NCI-H187 treated with DMSO at 0.1 percent for 48 hours (cell line): Measurements from ENCODE around the gene GTF2F1.
"Not testable (repeated sequence)": the region's sequence is repeated elsewhere in the genome, so short reads cannot be mapped to it uniquely, and the experiment has no call there.

Experiments
- DNase-seq: peaks from one replicate; lab custom pipeline; 2025; lab: John Stamatoyannopoulos, UW

GTF2F1 gene

DNA sequence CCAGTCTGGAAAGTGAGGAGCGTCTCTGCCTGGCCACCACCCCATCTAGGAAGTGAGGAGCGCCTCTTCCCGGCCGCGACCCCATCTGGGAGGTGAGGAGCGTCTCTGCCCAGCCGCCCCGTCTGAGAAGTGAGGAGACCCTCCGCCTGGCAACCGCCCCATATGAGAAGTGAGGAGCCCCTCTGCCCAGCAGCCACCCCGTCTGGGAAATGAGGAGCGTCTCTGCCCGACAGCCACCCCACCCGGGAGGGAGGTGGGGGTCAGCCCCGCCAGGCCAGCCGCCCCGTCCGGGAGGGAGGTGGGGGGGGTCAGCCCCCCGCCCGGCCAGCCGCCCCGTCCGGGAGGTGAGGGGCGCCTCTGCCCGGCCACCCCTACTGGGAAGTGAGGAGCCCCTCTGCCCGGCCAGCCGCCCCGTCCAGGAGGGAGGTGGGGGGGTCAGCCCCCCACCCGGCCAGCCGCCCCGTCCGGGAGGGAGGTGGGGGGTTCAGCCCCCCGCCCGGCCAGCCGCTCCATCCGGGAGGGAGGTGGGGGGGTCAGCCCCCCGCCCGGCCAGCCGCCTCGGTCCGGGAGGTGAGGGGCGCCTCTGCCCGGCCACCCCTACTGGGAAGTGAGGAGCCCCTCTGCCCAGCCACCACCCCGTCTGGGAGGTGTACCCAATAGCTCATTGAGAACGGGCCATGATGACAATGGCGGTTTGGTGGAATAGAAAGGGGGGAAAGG, 37.5 kb downstream of the GTF2F1 start:
- DNase-seq: not testable (repeated sequence)

DNA sequence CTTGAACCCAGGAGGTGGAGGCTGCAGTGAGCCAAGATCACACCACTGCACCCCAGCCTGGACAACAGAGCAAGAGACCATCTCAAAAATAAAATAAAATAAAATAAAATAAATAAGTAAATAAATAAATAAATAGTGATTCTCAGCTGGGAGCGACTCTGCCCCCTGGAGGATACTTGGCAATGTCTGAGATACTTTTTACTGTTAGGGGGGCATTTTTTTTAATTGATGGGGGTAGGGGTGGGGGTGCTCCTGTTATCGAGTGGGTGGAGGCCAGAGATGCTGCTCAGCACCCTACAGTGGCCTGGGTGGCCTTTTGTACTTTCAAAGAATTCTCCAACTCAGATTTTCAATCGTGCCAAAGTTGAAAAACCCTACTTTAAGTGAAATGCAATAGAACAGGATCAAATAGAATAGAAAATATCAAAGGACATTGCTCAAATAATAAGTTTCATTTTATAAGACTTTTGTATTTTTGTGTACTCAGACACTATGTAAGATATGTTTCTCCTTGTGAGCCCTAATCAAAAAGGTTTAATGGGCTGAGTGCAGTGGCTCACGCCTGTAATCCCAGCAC, 38.8 kb downstream of the GTF2F1 start:
- DNase-seq: no peak

DNA sequence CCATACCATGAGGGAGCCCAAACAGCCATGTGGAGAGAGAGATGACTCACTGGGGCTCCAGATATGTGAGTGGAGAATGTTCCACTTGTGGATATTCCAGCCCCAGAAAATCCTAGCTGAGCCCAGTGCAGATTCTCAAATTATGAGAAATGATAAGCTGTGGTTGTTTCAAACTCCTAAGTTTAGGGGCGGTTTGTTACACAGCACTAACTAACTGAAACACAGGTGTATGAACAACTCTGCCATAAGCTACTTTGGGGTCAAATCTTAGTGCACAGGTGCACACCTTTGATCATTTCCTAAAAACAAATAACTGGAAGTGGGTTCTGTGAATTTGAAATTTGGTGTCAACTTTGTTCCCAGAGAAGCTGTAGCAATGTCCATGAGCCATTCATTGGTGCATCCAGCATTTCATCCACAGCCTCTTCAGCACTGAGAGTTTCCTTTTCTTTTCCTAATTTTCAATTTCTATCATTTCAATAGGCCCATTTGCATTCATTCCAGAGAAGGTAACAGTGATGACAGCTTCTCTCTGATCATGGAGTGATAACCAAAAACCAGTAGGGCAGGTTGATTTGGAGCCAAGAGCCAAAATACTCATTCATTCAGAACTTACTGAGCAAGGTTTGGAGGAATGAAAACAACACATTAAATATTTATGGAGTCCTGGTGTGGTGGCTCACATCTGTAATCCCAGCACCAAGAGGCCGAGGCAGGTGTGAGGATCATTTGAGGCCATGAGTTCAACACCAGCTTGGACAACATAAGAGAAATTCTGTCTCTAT, 40.4 kb downstream of the GTF2F1 start:
- no peak for DNase-seq

DNA sequence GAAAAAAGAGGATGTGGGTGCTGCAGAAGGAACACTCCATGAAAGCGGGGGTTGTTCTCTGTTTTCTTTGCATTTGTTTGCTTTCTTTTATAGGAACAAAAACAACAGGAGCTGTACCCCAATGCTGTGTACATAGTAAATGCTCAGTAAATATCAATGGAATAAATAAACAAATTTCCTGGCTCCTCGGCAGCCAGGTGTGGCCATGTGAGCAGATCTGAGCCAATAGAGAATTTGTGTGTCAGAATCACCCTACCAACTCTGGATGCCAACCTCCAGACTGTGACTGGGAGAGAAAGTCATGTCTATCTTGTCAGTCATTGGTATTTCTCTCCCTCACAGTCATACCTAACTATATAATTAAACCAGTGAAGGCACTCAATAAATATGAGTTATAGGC, 42.3 kb downstream of the GTF2F1 start:
- DNase-seq: no peak

DNA sequence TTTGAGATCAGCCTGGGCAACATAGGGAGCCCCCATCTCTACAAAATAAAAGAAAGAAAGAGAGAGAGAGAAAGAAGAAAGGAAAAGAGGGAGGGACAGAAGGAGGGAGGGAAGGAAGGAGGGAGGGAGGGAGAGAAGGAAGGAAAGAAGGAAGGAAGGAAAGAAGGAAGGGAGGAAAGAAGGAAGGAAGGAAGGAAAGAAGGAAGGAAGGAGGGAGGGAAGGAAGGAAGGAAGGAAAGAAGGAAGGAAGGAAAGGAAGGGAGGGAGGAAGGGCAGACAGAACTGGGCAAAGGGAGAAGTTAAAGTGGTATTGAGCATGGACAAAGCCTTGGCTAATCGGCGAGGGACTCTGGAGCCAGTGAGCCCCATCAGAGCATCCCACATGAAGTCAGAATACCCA, 43.7 kb downstream of the GTF2F1 start:
- DNase-seq: not testable (repeated sequence)

DNA sequence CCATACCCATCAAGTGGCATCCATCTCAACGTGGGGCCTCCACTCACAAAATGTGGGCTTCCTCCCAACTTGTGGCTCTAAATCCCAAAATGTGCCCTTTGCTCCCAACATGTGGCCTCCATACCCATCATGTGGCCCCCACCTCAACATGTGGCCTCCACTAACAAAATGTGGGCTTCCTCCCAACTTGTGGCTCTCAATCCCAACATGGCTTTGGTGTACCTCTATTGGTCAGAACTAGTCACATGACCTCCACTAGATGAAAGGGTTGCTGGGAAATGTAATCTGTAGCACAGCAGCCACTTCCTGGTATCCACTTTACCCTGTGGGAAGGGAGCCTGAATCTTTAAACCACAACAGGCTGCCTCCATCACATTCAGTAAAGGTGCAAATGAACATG, 49.5 kb downstream of the GTF2F1 start:
- DNase-seq: no peak

DNA sequence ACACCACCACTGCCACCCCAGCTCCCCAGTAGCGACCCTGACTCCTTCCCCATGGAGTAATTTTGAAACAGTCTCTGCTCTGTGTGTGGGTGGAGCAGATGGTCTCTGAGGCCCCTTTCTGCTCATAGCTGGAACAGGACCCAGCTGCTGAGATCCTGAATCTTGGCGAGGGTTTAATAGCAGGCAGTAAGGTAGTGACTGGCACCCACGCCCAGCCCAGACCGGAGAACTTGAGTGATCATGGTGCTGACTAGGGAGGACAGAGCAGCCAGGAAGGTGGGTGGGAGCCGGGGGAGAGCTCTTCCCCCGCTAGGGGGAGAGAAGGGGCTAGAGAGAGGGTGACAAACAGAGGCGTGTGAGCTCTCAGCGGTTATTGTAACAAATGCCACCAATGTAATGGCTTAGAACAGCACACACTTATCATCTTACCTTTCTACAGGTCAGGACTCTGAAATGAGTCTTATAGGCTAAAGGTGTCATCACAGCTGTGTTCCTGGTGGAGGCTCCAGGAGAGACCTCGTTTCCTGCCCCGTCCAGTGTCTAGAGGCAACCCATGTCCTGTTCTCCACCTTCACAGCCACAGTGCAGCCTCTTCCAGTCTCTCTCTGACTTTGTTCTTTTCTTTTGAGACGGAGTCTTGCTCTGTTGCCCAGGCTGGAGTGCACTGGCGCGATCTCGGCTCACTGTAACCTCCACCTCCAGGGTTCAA, 52.3 kb downstream of the GTF2F1 start:
- DNase-seq: no peak

DNA sequence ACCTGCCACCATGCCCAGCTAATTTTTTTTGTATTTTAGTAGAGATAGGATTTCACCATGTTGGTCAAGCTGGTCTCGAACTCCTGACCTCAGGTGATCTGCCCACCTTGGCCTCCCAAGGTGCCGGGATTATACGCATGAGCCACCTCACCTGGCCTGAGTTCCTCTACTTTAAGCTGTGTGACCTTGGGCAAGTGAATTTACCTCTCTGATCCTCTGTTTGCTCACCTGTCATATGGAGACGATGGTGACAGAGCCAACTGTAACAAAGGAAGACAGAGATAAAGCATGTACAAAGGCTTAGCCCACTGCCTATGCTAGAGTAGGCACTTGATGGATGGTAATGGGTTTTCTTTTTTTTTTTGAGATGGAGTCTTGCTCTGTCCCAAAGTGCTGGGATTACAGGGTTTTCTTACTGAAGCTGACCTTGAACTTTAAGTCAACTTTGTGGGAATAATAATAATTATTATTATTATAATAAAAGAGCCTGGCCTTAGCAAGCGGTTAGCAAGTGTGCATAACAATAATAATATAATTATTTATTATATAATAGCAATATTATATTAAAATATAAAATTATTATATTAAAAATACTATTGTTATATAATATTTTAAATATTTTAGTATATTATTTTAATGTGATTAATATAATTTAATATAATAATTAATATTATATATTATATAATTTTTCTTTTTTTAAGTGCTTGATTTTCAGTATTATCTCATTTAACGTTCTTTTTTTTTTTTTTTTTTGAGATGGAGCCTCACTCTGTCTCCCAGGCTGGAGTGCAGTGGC, 58.3 kb downstream of the GTF2F1 start:
- DNase-seq: no peak

DNA sequence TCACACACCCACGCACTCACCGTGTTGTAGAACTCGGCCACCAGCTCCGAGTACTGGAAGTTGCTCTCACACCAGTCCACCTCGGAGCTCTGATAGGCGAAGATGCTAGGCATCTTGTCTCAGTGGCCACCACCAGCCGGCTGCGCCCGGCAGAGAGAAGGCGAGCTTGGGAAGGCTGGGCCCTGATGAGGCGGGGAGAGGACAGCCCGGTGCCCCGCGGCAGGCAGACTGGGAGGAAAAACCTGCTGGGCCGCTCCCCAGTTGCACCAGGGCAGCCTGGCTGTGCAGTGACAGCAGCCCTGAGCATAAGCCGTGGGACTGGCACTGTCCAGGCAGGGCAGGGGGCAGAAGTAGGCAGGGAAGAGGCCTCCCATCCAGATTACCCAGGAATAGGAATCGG, 59.5 kb downstream of the GTF2F1 start, which contains the start of gene ACER1:
ACER1 (minus strand) TSS at position 174 of the 400 bp plus-strand sequence; CDS start at position 113, 61 bp downstream.
- DNase-seq: no peak
